ENCODE results near the gene MGLL.

DNA sequence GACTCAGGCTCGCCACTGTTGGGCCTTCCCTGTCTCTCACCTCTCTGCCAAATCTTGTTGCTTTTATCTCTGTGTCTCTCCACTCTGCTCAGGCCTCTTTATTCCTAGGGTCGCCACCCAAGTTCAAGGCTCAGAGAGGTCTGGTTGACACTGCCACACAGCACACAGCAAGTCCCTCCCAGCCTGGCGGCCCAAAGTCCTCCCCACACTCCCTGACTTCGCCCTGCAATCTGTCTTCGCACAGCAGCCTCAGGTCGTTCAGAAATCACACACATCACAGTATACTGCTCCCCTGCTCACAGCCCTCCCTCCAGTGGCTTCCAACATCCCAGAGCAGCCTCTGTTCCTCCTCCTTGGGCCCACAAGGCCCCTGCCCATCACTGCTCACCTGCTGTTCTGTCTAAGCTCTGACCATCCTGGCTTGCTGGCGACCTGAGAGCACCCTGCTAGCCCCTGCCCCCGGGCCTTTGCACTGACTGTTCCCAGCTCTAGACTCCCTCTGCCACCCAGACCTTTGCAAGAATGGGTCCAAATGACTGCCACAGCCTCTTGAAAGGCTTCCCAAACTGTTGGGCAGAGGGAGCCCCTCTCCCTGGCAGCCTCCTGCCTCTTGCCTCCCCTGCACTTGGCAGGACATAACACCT lies 48.4 kb downstream of the MGLL start:
- TF ChIP-seq, protein P1, sequence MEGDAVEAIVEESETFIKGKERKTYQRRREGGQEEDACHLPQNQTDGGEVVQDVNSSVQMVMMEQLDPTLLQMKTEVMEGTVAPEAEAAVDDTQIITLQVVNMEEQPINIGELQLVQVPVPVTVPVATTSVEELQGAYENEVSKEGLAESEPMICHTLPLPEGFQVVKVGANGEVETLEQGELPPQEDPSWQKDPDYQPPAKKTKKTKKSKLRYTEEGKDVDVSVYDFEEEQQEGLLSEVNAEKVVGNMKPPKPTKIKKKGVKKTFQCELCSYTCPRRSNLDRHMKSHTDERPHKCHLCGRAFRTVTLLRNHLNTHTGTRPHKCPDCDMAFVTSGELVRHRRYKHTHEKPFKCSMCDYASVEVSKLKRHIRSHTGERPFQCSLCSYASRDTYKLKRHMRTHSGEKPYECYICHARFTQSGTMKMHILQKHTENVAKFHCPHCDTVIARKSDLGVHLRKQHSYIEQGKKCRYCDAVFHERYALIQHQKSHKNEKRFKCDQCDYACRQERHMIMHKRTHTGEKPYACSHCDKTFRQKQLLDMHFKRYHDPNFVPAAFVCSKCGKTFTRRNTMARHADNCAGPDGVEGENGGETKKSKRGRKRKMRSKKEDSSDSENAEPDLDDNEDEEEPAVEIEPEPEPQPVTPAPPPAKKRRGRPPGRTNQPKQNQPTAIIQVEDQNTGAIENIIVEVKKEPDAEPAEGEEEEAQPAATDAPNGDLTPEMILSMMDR (IDR thresholded peaks at IDR 0.05) = no peak
- TF ChIP-seq POLR2A (IDR thresholded peaks at IDR 0.05) = no peak

All from right lobe of liver (tissue), 4 donors.